Neural progenitor cell (in vitro differentiated cells): Measurements from ENCODE around the gene TNC.

Experiments
- EZH2 ChIP-seq: fragments of 200-600 bp; sonication (generic); IDR thresholded peaks from 2 replicates; pipeline ENCODE4 v1.6.1; 2017; ENCODE audit warnings: antibody characterized with exemption, mild to moderate bottlenecking, moderate library complexity
- TF ChIP-seq, protein P1 (sequence below): fragments of 200-600 bp; sonication (generic); IDR thresholded peaks from 2 replicates; pipeline ENCODE4 v1.5.1; 2017; ENCODE audit warnings: antibody characterized with exemption, mild to moderate bottlenecking

DNA sequence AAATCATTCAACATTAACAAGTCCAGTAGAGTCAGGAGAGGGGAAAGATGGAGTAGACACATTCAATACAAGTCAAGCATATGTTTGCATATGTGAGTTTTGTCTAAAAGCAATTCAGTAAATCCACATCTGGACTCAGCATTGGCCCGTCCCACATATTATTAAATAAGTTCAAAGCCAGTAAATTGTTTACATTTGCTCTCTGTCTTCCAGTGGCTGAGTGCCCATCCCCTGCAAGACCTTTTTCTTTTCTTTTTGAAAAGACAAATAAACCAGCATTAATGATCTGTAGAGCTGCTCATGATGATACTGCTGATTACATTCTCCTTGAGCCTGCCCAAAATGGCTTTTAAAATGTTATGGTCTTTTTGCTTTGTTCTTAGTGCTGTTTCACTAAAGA is 71.1 kb downstream of the TNC start:
- TF ChIP-seq, protein P1, sequence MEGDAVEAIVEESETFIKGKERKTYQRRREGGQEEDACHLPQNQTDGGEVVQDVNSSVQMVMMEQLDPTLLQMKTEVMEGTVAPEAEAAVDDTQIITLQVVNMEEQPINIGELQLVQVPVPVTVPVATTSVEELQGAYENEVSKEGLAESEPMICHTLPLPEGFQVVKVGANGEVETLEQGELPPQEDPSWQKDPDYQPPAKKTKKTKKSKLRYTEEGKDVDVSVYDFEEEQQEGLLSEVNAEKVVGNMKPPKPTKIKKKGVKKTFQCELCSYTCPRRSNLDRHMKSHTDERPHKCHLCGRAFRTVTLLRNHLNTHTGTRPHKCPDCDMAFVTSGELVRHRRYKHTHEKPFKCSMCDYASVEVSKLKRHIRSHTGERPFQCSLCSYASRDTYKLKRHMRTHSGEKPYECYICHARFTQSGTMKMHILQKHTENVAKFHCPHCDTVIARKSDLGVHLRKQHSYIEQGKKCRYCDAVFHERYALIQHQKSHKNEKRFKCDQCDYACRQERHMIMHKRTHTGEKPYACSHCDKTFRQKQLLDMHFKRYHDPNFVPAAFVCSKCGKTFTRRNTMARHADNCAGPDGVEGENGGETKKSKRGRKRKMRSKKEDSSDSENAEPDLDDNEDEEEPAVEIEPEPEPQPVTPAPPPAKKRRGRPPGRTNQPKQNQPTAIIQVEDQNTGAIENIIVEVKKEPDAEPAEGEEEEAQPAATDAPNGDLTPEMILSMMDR: no peak
- TF ChIP-seq EZH2: no peak
